GM13976 (cell line): ENCODE measurements around the gene GPR37.

Experiments used
- DNase-seq: peaks from one replicate; pipeline ENCODE4 v3.0.0; 2012; ENCODE audit warnings: low spot score
- in situ Hi-C: fragments of 300-500 bp; cut with MboI; formaldehyde crosslinking; loops from one replicate; pipeline ENCODE4 v1.12.0; 2022; ENCODE audit warnings: low sequenced_read_pairs, mixed read lengths, inconsistent platforms; ENCODE audit not compliant: unreplicated experiment
- TF ChIP-seq, protein P1 (sequence below): IDR thresholded peaks from 2 replicates; pipeline ENCODE4 v1.5.1; 2012; ENCODE audit warnings: borderline replicate concordance, mild to moderate bottlenecking; ENCODE audit not compliant: insufficient read depth; ENCODE audit errors: extremely low read depth, missing control alignments, control extremely low read depth

Gene GPR37

DNA sequence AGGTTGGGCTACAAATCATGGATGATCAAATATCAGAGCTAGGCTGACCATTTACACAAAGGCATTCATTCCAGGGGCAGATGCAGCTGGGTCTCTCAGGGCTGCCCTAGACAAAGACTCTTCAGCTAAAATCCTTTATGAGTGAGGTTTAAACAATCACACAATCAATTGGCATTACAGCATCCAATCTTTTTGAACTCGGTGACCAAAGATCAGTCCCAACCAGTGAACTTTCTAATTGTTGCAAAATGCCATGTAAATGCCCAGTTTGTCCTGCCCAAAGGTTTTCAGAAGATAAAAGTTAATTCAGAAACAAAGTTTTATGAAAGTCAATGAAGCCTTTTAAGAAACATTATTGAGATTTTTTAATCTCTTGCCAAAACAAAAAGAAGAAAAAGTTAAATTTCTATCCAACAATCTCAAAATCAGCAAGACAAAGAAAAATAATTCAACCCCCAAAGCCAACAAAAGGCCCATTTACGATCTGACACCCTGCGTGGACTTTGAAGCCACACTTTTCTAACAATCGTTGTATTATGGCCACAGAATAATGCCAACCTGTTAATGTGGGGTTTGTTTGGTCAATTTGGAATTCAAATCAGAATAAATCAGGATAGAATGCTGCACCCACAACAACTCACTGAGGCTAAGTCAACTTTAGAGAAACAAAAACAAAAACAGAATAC is 40.9 kb downstream of the GPR37 start:
- TF ChIP-seq, protein P1, sequence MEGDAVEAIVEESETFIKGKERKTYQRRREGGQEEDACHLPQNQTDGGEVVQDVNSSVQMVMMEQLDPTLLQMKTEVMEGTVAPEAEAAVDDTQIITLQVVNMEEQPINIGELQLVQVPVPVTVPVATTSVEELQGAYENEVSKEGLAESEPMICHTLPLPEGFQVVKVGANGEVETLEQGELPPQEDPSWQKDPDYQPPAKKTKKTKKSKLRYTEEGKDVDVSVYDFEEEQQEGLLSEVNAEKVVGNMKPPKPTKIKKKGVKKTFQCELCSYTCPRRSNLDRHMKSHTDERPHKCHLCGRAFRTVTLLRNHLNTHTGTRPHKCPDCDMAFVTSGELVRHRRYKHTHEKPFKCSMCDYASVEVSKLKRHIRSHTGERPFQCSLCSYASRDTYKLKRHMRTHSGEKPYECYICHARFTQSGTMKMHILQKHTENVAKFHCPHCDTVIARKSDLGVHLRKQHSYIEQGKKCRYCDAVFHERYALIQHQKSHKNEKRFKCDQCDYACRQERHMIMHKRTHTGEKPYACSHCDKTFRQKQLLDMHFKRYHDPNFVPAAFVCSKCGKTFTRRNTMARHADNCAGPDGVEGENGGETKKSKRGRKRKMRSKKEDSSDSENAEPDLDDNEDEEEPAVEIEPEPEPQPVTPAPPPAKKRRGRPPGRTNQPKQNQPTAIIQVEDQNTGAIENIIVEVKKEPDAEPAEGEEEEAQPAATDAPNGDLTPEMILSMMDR = no peak
- DNase-seq = no peak
- in situ Hi-C loops = no loop called here

DNA sequence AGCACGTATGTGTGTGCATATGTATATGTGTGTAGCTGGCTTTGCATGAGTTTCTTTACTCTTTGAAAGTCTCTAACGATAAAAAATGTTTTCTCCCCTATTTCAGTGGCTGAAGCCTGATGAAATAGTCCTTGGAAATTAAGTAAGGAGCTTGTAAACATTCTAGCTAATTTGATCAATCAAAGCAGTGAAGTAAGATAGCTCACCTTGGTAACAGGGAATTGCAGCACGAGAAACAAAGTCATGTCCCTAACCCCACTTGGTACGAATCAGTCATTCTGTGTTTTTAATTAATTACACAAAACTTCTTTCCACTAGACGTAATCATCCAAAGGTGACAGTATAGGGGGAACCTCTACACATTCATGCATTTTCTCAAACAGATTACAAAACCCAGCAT is 41.5 kb downstream of the GPR37 start:
- TF ChIP-seq, protein P1 = no peak
- no peak for DNase-seq
- in situ Hi-C loops = no loop called here

DNA sequence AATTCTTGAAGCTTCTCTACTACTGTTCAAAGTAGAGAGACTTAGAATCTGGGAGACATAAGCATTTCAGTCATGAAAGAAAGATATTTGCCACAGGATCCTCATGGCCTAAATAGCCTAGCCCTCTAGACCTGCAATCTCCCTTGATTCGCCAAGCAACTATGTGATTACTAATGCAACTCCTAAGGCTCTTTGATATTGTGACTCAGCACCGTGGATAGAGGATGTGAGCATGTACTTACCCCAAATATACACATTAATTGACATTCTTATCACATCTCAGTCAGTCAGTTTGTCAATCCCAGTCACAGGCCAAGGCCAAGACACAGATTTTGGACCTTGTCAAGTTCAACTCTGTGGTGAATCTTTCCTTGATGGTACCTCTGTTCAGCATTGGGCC is 42.6 kb downstream of the GPR37 start:
- no peak for DNase-seq
- TF ChIP-seq, protein P1 = no peak
- in situ Hi-C loops = no loop called here

DNA sequence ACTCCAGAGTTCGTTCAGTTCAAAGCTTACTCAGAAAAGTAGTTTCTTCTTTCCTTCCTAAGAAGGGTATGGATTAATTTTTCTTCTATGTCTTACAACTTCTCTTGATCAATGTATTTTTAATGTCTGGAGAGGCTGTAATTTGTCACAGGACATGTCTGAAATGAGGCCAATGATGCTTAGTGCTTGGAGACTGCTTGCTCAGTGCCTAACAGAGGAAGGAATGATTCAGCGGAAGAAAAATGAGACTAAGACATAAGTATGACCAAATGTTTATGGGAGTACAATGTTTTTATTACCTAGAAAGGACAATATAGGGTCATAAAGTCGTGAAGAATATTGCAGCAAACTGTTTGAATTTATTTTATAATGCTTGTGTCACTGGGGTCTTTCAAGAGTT is 43.3 kb downstream of the GPR37 start:
- no peak for DNase-seq
- in situ Hi-C loops = no loop called here
- TF ChIP-seq, protein P1 = no peak

DNA sequence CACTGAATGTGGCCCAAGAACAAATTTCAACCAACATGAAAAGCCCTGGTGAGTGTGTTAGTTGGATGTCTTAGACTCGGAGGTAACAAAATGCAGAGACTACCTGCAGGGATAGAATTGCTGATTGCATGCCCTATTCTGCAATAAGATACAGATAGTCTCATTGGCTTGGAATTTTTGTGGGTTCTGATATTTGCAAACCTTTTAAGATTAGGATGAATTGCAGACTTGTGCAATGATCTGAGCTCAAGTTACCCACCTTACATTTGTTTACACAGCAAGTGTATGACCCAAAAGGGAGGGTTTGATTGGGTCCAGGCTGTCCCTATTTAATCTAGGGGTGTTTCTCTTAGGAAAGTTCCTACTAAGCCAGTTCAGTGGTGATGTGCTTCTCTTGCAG is 45.4 kb downstream of the GPR37 start:
- DNase-seq = no peak
- TF ChIP-seq, protein P1 = no peak
- in situ Hi-C loops = no loop called here

DNA sequence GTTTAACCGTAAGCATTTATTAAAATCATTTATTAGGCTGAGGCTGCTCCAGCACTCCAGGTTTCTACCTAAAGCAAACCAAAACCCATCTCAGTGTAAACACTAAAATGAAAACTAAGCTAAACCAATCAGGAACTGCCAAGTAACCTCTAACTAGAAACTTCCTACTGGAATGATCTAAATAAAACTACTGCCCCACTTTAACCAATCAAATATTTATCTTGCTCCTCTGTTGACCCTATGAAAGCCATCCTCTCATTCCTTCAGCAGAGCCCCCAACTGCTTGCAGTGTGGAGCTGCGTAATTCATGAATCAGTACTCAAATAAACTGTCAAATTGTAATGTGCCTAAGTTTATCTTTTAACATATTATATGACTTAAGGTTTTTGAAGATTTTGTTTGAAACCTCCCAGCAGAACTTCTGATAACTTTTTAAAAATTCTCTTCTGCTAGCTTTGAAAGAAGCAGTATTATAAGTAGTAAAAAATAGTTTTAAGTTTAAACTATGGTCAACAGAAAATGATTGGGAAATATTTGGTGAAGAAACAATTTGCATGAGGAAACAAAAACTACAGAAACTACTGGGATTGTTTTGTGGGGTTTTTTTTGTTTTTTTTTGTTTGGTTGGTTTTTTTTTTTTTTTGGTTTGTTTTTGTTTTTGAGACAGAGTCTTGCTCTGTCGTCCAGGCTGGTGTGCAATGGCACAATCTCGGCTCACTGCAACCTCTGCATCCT is 47.4 kb downstream of the GPR37 start:
- in situ Hi-C loops = no loop called here
- DNase-seq = no peak
- TF ChIP-seq, protein P1 = no peak
